AG09319 (cell line): Measurements from ENCODE around the gene AGMO.
A peak's percentile ranks its signal among the peaks of the same experiment; 100 is the strongest.

Experiments used
- DNase-seq: peaks from one replicate; pipeline ENCODE4 v3.0.0-alpha.2; 2010; ENCODE audit warnings: low read depth; ENCODE audit errors: extremely low read depth
- TF ChIP-seq, protein P1 (sequence below): IDR thresholded peaks from 2 replicates; pipeline ENCODE4 v1.5.1; 2011; ENCODE audit warnings: low read depth, mild to moderate bottlenecking, inconsistent platforms, low read length, moderate library complexity

Gene AGMO

DNA sequence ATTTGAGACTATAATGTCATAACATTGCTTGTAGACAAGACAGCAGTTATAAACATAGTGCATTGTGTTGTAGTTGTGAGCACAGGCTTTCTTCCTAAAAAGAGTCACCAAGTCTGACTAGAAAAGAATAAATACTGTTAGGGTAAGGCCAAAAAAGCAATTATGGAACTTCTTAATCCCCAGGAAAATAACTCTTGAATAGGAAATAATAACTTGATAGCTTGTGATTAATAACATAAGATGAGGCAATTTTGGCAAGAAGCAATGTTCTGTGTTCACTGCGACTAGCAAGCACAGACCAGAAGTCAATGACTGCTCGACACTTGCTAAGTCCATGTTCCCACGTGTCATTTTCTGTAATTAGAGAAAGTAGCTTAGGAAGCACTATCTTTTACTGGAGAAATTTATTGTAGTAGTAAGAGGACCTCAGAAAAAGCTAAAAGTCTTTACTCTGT, 97.1 kb downstream of the AGMO start:
- TF ChIP-seq, protein P1, sequence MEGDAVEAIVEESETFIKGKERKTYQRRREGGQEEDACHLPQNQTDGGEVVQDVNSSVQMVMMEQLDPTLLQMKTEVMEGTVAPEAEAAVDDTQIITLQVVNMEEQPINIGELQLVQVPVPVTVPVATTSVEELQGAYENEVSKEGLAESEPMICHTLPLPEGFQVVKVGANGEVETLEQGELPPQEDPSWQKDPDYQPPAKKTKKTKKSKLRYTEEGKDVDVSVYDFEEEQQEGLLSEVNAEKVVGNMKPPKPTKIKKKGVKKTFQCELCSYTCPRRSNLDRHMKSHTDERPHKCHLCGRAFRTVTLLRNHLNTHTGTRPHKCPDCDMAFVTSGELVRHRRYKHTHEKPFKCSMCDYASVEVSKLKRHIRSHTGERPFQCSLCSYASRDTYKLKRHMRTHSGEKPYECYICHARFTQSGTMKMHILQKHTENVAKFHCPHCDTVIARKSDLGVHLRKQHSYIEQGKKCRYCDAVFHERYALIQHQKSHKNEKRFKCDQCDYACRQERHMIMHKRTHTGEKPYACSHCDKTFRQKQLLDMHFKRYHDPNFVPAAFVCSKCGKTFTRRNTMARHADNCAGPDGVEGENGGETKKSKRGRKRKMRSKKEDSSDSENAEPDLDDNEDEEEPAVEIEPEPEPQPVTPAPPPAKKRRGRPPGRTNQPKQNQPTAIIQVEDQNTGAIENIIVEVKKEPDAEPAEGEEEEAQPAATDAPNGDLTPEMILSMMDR = no peak
- no peak for DNase-seq

DNA sequence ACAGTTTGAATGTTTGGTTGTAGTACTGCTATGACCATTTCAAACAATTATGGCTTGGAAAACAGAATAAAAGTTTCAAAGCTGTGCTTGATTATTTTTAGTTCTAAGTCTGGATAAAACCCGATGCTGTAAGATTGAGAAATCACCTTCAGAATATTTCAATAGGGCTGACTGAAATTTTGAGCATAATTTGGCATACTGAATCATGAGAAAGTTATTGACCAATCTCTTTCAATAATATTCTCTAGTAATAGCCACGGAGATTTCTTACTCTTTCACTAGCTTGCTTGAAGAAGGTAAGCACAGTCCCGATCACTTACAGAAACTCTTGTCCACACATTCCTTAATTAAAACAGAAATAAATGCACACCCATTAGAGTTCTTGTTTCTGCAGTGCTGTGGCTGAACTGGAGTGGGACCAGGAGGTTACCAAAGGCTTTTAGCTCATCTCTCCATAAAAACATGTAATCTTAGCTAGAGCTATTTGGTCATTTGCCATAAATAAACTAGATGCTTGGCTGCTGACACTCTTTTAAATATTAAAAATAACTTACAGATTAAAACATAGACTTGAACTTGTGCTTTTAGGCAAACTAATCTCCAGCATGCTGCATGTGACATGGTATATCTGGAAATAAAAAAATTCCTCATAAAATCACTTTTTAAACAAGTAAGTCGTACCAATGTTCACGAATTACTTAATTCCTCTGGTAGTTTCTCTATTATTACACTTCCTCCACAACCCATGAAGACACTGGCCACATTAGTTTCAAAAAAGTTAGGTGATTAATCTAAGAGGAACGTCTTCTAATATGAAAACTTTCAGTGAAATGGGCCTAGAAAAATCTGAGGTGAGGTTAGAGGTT, 97.8 kb downstream of the AGMO start:
- DNase-seq = peak; percentile 39

DNA sequence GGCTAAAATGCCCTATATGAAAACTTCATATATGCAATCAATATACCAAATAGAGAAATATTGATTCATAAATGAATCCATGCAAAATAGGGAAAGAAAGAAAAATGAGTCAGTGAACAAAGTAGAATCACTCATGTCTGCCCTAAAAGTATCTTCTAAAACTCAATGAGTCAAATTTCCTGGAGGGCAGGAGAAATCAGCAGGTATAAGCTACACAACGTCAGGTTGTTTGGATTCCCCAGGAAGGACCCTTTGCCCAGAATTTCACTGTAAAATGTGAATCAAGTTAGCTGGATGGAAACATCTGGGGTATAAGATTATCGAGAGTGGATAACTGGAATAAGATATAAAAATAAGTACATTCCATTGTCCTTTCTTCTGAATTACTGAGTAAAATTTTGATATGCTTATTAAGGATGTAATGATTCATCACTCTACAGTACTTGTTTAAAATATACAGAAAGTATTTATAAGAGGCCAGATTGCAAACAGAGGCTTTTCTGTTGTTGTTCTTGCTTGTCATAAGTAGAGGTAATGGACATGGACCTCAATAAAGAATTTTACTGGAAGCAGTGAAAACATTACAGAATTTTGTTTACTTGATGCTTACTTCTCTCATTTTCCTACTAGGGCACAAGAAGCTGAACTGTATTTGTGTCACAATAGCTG, 99.0 kb downstream of the AGMO start:
- no peak for DNase-seq
- TF ChIP-seq, protein P1 = no peak

More for the DNA sequence above, 97.8 kb downstream of the AGMO start:
- TF ChIP-seq, protein P1 = no peak

DNA sequence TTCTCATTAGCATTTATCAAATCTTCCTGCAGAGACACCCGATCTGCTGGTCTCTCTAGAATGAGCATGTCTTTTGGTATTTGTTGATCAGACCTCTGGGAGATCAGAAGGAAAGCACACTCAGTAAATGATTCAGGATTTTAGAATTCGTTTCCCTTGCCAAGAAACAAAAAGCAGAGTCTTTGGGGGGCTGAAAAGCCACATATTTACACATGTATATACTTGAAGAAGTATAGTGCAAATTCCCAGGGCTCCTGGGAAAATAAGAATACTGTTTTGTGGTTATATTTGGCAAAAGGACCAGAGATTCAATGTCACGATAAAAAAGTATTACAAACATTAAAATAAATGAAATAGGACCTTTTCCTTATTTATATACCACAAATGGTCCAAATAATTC, 100.2 kb downstream of the AGMO start:
- DNase-seq = peak; percentile 73
- TF ChIP-seq, protein P1 = no peak

DNA sequence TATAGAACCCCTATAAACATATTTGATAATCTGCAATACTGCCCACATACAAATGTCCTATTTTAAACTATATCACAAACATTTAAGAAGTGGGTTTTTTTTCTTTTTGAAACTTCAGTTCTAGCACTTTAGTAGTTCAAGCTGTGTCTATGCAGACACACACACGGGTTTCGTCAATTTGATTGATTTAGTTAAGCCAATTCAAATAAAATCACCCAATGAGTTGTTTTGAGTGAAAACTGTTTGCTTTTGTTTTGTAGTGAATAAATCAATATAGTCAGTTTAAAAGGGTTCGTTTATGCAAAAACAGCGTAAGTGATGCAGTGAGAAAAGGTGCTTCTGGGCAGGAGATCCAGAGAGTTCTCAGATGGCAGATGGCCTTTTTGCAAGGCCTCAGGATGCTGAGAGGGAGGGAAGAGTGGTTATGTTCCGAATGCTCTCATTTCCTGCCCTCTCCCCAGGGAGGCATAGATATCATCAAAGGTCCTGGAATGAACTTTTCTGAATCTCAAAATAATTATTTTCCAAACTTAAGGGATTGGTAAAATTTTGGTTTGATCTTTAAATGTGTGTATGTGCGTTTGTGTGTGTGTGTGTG, 102.7 kb downstream of the AGMO start:
- DNase-seq = no peak
- TF ChIP-seq, protein P1 = no peak

DNA sequence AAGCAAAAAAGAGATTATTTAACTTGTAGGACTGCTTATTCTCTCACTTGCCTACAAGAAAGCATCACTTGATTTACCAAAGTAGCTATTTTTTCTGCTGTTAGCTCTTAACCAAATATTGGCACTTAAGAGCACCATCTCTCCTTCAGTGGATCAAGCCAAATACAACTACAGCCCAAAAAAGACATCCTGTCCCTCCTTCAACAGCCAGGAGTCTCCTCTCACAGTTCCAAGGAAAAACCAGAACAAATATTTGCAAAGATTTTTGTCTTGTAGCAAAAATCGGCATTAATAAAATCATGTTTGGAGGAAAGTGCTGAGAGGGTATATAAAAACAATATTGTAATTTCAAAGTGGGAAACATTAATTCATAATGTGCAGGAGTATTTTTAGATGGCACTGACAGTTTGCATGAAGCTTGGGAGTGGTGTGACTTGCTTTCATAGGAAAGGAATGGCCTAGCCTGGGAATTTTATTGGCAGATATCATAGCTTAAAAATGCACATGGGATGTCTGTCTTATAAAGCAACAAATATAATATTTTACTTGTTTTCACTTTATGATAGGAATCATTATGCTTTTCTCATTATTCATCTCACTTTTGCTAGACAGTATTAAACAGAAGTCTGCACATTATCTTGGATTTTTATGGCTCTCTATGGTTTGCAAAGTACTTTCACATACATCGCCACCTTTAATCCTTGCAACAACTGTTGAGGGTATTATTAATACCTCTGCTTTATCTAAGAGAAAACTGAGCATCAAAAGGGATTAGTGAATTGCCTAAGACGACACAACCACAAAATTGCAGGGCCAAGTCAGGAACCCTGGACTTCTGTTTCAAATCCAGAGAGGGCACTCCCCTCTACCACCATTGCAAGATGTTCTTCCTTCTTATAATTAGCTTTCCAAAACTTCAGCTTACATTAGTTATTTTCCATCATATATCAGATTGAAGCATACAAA, 103.5 kb downstream of the AGMO start:
- TF ChIP-seq, protein P1 = no peak
- DNase-seq = no peak
